ENCODE measurements around the gene BLOC1S5. TPM values are rescaled to one million over a fixed set of nuclear protein-coding genes. Genes with fewer than 3 reads are reported as not detected.

Gene BLOC1S5
- total RNA-seq, 1 donor from 2014 or later = 19.7 TPM

DNA sequence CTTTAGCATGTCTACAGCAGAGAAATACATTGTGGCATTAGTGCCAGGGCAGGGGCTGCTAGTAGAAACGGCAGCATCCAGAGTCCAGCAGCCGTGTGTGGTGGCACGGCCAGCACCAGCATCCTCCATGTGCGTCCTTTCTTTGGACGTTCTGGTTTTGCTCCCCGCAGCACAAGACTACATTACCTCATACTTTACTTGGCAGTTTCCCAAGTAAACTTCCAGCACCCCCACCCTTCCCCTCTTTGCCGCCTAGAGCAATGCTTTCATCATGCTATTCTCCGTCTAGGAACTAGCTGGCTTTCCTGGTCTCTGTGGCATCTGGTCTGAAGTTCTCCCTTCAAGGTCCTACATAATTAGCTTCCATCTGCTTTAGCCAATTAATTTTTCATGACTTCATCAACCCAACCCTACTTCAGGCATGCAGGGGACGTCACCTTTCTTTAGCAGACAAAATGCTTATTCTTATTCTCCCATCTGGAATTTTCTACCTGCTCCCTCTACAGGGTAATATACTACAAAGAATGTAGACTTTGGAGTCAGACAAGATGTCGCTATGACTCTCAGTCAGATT is 67.6 kb downstream of the BLOC1S5 start:
- H3K36me3 Mint-ChIP-seq = no peaks in the 10 kb centered on the region
- H3K4me1 Mint-ChIP-seq = peaks cover 53% of the 10 kb centered on the region
- no peaks in the 10 kb centered on the region for H3K9me3 Mint-ChIP-seq
- TF ChIP-seq, protein P1, sequence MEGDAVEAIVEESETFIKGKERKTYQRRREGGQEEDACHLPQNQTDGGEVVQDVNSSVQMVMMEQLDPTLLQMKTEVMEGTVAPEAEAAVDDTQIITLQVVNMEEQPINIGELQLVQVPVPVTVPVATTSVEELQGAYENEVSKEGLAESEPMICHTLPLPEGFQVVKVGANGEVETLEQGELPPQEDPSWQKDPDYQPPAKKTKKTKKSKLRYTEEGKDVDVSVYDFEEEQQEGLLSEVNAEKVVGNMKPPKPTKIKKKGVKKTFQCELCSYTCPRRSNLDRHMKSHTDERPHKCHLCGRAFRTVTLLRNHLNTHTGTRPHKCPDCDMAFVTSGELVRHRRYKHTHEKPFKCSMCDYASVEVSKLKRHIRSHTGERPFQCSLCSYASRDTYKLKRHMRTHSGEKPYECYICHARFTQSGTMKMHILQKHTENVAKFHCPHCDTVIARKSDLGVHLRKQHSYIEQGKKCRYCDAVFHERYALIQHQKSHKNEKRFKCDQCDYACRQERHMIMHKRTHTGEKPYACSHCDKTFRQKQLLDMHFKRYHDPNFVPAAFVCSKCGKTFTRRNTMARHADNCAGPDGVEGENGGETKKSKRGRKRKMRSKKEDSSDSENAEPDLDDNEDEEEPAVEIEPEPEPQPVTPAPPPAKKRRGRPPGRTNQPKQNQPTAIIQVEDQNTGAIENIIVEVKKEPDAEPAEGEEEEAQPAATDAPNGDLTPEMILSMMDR (IDR thresholded peaks at IDR 0.05; ENCODE audit: unreplicated experiment) = no peak
- H3K27ac Mint-ChIP-seq = peak overlapping the region; percentile 93
- no peak overlapping the region for H3K4me3 Mint-ChIP-seq
- H3K27me3 Mint-ChIP-seq (ENCODE audit: low read depth) = no peaks in the 10 kb centered on the region
- DNase-seq (ENCODE audit: low spot score in 2 of 2, unreplicated experiment in 2 of 2) = peak in 1 of 2 experiments; percentile 66

DNA sequence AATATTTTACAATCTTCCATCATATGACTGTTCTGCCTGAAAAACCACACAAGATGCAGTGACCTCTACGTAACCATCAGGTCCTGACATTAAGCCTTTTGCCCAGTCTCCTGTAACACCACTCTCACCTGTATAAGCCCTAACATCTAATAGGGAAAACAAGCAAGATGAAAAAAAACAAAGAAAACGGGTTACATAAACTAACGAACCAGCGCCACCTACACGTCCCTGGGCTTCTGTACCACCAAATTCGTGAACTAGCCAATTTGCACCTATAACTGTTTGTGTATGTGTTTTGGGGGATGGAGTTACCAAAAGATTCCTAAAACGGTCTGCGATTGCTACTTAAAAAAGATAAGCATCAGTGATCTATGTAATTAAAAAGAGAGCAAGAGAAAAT is 70.2 kb downstream of the BLOC1S5 start:
- Mint-ChIP-seq H3K9me3 (no peaks in the 10 kb centered on the region), H3K4me3 (no peak overlapping the region)

DNA sequence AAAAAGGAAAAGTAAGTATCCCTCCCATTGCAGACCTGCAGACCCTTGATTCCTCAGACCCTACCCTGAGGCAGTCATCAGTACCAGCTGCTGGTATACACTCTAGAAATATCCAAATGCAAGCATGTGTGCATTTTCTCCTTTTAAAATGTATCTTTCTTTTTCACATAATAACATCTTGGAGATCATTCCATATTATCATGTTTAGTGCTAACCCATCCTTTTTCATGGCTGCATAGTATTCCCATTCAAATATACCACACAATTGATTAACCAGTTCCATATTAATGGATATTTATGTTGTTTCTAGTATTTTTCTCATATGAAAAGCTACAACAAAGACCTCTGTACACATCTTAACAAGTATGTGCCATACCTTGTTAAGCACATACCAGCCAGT is 70.8 kb downstream of the BLOC1S5 start:
- peaks cover 40% of the 10 kb centered on the region for H3K4me1 Mint-ChIP-seq
- TF ChIP-seq, protein P1 (IDR thresholded peaks at IDR 0.05; ENCODE audit: unreplicated experiment) = no peak
- DNase-seq (ENCODE audit: low spot score in 2 of 2, unreplicated experiment in 2 of 2) = no peak
- H3K27ac Mint-ChIP-seq = no peak overlapping the region
- H3K4me3 Mint-ChIP-seq = no peak overlapping the region
- no peaks in the 10 kb centered on the region for H3K27me3 Mint-ChIP-seq (ENCODE audit: low read depth)
- H3K9me3 Mint-ChIP-seq = no peaks in the 10 kb centered on the region
- H3K36me3 Mint-ChIP-seq = no peaks in the 10 kb centered on the region

More for the DNA sequence above, 70.2 kb downstream of the BLOC1S5 start:
- H3K27me3 Mint-ChIP-seq (ENCODE audit: low read depth) = no peaks in the 10 kb centered on the region
- no peak for DNase-seq (ENCODE audit: low spot score in 2 of 2, unreplicated experiment in 2 of 2)
- H3K4me1 Mint-ChIP-seq = peaks cover 42% of the 10 kb centered on the region
- no peak overlapping the region for H3K27ac Mint-ChIP-seq
- TF ChIP-seq, protein P1 (IDR thresholded peaks at IDR 0.05; ENCODE audit: unreplicated experiment) = no peak
- no peaks in the 10 kb centered on the region for H3K36me3 Mint-ChIP-seq

DNA sequence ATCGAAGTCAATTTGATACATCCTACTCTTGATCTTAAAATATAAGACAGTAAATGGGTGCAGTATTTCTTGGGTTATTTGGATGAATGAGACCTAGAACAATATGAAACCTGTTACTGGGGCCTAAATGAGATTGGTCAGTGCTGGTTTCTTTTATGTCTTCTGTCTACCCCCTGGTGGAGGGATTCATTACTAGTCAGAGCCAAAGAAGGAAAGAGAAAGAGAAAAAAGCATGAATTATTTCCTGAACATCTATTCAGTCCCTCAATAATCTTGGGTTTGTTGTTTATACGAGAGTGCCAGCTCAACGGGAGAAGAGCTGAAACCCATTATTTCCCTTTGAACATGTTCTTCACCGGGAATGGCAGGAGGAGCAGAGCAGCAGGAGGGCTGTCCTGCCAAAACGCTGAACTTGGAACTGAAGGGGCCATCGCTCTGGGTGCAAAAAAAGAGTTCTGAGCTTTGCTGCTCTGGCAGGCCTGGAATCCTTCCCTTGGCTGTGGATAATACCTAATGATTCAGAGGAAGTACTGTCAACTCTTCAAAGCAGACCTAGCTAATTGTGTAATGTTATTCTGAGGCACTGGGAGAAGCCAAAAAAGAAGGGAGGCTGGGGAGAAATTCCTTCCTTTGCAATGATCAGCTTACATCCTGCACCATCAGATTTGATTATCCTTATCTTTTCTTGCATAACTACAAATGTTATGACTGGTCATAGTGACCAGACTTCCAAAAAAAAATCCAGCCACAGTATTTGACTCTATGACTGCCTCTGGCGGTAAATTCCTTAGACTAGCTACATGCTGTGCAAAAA is 72.0 kb downstream of the BLOC1S5 start:
- peak in 1 of 2 experiments; percentile 44 for DNase-seq (ENCODE audit: low spot score in 2 of 2, unreplicated experiment in 2 of 2)
- Mint-ChIP-seq H3K4me3 (no peak overlapping the region), H3K9me3 (peaks cover 5% of the 10 kb centered on the region), H3K27ac (peak overlapping the region; percentile 83), H3K36me3 (no peaks in the 10 kb centered on the region), H3K4me1 (peaks cover 30% of the 10 kb centered on the region), H3K27me3 (ENCODE audit: low read depth) (no peaks in the 10 kb centered on the region)
- TF ChIP-seq, protein P1 (IDR thresholded peaks at IDR 0.05; ENCODE audit: unreplicated experiment) = peak; percentile 21

DNA sequence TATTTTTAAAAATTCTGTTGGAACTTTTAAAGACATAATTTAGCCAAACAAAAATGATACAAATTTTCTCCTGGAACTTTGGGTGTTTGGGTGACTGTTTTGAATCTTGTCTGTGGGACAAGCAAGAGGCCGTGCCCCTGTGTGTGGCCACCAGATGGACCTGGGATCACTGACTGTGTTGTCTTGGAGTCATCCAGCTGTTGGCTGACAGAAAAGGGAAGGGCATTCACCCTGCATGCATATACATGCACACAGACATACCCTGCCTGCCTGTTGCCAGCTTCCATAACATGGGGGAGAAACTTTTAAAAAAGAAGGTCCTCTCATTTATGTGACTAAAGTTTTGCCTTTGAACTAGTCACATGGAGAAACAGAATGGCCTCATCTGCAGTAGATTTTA is 72.7 kb downstream of the BLOC1S5 start:
- Mint-ChIP-seq H3K4me1 (peaks cover 23% of the 10 kb centered on the region), H3K27ac (peak overlapping the region; percentile 83), H3K27me3 (ENCODE audit: low read depth) (no peaks in the 10 kb centered on the region), H3K36me3 (peaks cover 4% of the 10 kb centered on the region), H3K4me3 (no peak overlapping the region), H3K9me3 (peaks cover 10% of the 10 kb centered on the region)
- TF ChIP-seq, protein P1 (IDR thresholded peaks at IDR 0.05; ENCODE audit: unreplicated experiment) = no peak
- no peak for DNase-seq (ENCODE audit: low spot score in 2 of 2, unreplicated experiment in 2 of 2)
